AG08396 (cell line): ENCODE data around the gene HSD3B1.
A peak's percentile ranks its signal among the peaks of the same experiment; 100 is the strongest.

Experiments
- DNase-seq: peaks from one replicate; pipeline ENCODE4 v3.0.0; 2012; ENCODE audit warnings: low spot score, mixed read lengths

HSD3B1 gene

DNA sequence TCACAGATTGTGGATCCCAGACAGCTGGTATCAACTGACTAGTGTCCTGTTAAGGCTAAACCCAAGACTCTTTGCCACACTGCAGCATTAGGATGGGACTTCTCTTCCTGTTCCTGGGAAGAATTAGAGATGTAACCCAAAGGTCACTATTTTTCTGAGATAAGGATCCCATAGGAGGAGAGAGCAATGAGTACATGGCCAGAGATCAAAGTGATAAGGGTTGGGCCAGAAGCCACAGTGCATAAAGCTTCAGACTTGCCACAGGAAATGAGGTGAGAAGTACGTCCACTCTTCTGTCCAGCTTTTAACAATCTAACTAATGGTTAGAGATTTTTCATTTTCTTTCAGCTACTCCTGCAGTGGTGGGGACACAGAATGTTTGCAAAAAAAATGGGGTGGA is at the start of gene HSD3B1:
TSS of gene HSD3B1 (plus strand) at position 270 of the 400 bp plus-strand sequence. CDS start 267 bp downstream, outside the sequence.
- DNase-seq = no peak

DNA sequence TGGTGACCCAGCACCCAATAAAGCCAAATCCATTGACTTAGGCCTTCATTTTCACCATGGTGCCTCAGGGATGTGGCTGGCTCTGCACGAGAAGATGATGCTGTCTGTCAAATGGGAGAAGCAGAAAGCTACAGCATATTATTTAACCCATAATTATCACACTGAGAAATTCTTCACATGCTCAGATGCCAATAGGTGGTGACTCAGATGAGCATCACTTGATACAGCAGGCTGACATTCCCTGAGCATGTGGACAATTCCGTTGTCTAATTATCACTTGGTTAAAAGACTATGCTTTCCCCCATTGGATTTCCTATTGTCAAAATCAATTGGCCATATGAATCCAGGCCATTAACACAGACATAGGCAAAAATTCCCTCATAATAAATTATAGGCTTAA is 44.0 kb upstream of the HSD3B1 start:
- no peak for DNase-seq

DNA sequence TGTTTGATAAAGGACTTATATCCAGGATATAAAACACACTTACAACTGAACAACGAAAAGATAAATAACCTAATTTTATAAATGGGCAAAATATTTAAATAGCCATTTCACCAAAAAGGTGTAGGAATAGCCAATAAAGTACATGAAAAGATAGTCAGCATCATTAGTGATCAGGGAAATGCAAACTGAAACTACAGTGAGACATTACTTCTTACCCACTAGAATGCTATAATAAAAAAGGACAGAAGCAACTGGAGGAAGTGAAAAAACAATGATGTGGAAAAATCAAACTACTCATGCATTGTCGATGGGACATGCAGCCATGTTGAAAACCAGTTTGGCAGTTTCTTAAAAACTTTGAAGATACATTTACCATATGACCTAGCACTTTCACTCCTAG is 43.4 kb upstream of the HSD3B1 start:
- no peak for DNase-seq

- no peak for DNase-seq
Measured at GRCh38 chr1:119466445-119466844, 40.6 kb upstream of the HSD3B1 start.

DNA sequence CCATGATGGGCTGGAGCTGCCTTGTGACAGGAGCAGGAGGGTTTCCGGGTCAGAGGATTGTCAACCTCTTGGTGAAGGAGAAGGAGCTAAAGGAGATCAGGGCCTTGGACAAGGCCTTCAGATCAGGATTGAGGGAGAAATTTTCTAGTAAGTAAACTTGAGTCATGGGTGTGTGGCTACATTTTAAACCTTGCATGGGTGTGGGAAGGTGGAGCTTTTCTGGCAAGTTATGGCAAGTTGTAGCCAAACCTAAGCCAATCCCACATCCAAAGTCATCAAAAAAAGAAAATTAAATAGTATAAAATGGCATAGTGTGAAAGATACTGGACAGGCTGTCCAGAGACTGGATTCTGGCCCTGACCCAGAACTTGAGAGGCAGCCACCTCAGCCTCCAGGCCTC is 39.8 kb upstream of the HSD3B1 start:
- no peak for DNase-seq

GRCh38 chr1:119467857-119468668 is 38.9 kb upstream of the HSD3B1 start:
- no peak for DNase-seq

GRCh38 chr1:119469741-119470140 is 37.3 kb upstream of the HSD3B1 start:
- no peak for DNase-seq

- DNase-seq = no peak
Measured at GRCh38 chr1:119470377-119470776, 36.6 kb upstream of the HSD3B1 start.

GRCh38 chr1:119470958-119471357 is 36.1 kb upstream of the HSD3B1 start:
- DNase-seq = no peak

DNA sequence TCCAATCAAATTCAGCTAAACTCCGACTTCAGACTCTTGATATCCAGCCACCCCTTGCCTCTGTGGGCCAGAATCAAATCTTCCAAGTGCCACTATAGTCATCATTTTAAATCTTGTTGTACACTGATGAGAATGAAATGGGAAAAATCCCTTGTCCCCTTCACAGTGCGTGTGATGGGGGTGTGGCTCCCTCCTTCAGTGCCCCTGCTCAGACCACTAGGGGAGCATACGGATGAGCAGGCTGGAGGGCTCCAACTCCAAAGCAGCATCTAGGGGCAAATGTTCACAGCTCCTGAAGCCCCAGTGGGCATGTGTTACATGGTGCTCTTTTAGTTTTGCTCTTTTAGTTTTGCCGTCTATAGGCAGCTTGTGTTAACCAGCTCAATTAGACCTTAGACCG is 35.4 kb upstream of the HSD3B1 start:
- DNase-seq = no peak

DNA sequence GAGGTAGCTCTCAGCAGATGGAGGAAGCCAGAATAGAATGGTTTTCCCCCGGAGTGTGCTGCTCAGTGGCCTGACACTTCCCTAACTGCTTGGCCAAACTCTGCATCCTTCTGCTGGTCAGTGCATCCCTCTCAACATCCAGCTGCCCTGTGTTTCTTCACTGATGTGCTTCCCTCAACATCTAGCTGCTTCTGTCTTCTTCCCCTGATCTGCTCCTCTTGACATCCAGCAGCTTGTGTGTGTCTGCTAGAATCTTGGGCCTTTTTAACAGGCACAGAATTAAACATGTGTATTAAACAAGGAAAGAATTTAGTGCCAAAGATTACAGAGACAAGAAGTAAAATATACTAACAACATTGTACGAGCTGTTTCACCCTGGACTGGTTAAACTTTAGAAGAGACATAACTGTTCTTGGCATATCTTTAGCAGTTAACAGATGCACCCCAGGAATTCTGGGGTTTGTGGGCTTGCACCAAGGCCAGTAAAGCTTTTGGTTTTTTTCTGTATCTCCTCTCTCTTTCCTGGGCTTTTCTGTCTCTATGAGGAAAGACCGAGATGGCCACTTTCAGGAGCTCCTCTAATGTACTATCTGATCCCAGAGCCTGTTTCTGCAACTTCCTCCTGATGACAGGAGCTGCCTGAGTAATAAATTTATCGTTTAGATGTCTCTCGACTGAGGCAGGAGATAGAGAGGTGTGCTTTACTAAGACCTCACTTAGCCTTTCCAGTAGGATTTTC is 34.8 kb upstream of the HSD3B1 start:
- DNase-seq = no peak

GRCh38 chr1:119472819-119473175 is 34.2 kb upstream of the HSD3B1 start:
- no peak for DNase-seq

DNA sequence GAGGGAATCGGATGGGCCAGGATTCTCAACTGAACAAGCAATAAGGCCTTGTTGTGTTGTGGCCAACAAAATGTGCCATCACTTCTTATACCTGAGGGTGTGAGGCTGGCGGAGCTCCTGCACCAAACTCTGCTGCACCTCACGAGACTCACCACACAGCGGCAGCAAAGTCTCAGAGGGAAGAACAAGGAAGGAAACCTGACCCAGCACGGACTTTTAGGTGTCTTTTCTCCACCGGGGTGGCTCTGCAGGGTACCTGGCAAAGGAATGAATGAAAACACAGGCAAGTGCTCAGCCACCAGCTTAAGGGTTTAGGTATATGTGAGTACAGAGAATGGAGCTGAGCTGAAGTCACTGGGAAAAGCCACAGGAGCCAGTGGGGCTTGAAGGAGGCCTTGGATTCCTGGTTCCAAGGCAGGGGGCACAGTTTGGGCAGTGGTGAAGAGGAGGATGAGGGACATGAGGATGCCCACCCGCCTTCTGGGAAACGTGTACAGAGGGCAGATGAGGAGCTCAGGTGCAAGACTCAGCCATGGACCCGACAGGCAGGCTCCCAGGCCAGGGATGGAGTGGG is 31.1 kb upstream of the HSD3B1 start:
- DNase-seq = peak; percentile 39

DNA sequence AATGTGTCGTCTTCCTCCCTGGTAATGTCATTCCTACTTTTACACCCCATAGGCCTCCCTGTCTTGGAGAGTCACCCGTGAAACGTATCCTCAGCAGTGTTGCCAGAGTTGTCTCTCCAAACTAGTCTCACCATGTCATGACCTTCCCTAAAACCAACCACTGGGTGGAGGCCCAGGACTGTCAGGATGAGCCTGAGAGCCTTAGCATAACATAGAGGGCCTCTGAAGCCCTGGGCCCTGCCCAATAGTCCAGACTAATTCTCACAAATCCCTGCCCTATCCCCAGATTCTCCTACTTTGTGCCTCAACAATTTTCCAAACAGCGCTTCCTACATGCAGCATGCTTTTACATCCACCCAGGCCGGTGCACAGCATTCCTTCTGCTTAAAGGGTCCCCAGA is 29.3 kb upstream of the HSD3B1 start:
- no peak for DNase-seq

- no peak for DNase-seq
Measured at GRCh38 chr1:119480175-119480574, 26.8 kb upstream of the HSD3B1 start.

- no peak for DNase-seq
Measured at GRCh38 chr1:119481951-119482350, 25.1 kb upstream of the HSD3B1 start.

DNA sequence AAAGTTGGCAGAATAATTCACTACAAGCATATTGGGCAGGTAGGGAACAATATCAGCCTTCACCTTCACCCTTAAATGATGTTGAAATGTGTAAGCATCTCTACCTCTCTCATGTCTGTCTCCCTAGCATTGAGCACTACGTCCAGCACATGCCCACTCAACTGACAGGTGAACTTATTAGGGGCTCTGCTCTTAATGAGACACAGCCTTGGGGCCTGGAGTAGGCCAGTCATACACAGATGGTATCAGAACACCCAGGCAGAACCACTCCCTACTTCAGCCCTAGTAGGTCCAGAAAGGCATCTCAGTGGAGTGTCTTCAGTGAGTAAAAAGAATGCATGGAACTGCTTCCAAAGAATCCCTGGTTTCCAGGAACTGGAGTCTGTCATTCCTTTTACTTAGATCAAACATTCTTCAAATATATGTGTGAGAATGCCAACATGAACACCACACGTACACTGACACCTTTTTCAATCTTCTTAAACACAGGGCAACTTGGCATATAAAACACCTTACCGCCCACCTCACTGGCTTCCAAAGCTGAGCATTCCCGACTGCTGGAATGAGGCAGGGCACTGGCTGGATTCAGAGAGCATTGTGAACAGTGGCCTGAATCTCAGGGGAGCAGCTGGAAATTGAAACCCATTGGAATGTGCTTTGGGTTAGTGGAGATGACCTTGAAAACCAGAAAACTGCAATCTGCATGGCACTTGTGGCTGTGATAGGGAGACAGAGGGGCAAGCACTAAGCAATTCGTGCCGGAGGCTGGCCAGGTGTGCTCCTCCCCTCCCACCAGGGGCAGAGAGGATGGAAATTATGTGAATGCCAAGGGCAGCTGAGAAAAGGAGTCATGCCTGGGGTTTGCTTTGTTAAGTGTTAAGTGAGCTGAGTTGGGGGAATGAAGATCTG is 24.2 kb upstream of the HSD3B1 start:
- DNase-seq = no peak

DNA sequence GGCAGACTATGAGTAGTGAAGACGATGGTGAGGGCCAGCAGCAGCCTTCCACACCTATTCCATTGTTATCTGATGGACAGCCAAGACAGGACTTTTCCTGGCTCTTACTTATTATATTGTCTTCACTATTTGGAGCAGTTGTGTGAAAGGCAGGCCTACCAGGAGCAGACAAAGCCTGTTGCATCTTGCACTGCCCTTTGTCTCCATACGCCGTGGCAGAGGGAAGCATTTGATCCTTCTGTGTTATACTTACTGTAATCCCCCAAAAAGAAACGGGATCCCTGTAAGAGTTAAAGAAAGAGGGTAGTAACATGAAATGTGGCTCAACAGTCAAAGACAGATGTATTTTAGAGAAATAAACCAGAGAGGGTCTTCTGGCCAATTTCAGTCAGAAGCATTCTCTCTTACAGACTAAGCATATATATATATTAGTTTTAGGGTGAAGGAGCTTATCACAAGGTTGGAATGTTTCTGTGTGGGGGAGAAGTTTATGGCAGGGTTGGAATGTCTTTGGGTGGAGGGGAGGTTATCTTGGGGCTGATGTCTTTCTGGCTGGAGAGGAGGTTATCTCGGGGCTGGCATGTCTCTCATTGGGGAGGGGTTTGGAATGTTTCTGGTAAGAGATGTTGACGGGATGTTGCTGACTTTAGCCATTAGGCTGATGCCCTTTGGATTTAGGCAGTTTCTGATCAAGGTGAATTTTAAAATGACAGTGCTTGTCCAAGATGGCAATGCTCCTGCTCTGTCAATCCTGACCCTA is 23.4 kb upstream of the HSD3B1 start:
- no peak for DNase-seq

DNA sequence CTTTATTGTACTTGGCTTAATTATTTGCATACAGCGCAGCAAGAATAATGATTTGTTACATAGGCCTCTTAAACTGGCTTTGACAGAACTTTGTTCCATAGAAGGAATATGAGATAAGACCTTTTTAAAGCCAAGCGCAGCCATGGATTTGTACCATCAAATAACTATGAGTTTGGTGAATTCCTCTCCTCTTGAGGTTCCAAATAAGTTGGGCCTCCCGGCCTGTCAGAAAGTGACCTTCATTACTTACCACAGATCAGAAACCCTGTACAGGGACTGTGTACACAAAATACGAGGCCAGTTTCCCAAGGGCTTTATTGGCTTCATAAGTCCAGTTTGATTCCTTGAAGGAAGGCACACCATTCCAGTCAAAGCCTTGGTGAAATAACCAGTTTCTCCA is 21.8 kb upstream of the HSD3B1 start:
- no peak for DNase-seq

GRCh38 chr1:119488216-119488615 is 18.8 kb upstream of the HSD3B1 start:
- no peak for DNase-seq

- no peak for DNase-seq
Measured at GRCh38 chr1:119489201-119489600, 17.8 kb upstream of the HSD3B1 start.
